ENCODE measurements around the gene SSTR3.

Gene SSTR3

GRCh38 chr22:37186997-37187522 lies 25.2 kb downstream of the SSTR3 start:
- no peak for ATAC-seq
- no peak for TF ChIP-seq POU6F1 (CRISPR knock-in tag; IDR thresholded peaks at IDR 0.05; ENCODE audit: borderline replicate concordance, low read depth)
- TF ChIP-seq GLIS3 (CRISPR knock-in tag; IDR thresholded peaks at IDR 0.05): 0 out of 2 replicates have a peak, but pooled peaks have one; percentile 58

GRCh38 chr22:37186228-37186996 lies 25.9 kb downstream of the SSTR3 start:
- peak; percentile 41 for ATAC-seq

More at GRCh38 chr22:37186228-37186996, 25.9 kb downstream of the SSTR3 start:
- TF ChIP-seq BACH2 (CRISPR knock-in tag; IDR thresholded peaks at IDR 0.05; ENCODE audit: borderline replicate concordance): no peak
- no peak for TF ChIP-seq ZNF565 (CRISPR knock-in tag; conservative IDR thresholded peaks at IDR 0.05; ENCODE audit: low read depth)
- TF ChIP-seq TSHZ2 (CRISPR knock-in tag; IDR thresholded peaks at IDR 0.05): no peak
- no peak for TF ChIP-seq ZFP30 (CRISPR knock-in tag; IDR thresholded peaks at IDR 0.05)
- no peak for TF ChIP-seq ARNTL (CRISPR knock-in tag; IDR thresholded peaks at IDR 0.05; ENCODE audit: borderline replicate concordance, low read depth)
- no peak for TF ChIP-seq CREB5 (CRISPR knock-in tag; IDR thresholded peaks at IDR 0.05; ENCODE audit: low read depth)
- TF ChIP-seq SNAI2 (CRISPR knock-in tag; IDR thresholded peaks at IDR 0.05): no peak
- no peak for TF ChIP-seq TOX (CRISPR knock-in tag; IDR thresholded peaks at IDR 0.05; ENCODE audit: borderline replicate concordance)
- no peak for TF ChIP-seq TCF4 (CRISPR knock-in tag; IDR thresholded peaks at IDR 0.05; ENCODE audit: borderline replicate concordance)
- no peak for TF ChIP-seq ESRRG (CRISPR knock-in tag; IDR thresholded peaks at IDR 0.05)
- no peak for TF ChIP-seq ZC3H10 (CRISPR knock-in tag; IDR thresholded peaks at IDR 0.05)
- no peak for TF ChIP-seq CSRNP3 (CRISPR knock-in tag; IDR thresholded peaks at IDR 0.05)
- no peak for TF ChIP-seq ZFP3 (CRISPR knock-in tag; IDR thresholded peaks at IDR 0.05)
- TF ChIP-seq PATZ1 (CRISPR knock-in tag; IDR thresholded peaks at IDR 0.05; ENCODE audit: borderline replicate concordance): no peak
- TF ChIP-seq POU6F1 (CRISPR knock-in tag; IDR thresholded peaks at IDR 0.05; ENCODE audit: borderline replicate concordance, low read depth): no peak
- TF ChIP-seq ZNF70 (CRISPR knock-in tag; IDR thresholded peaks at IDR 0.05): no peak
- TF ChIP-seq OSR1 (CRISPR knock-in tag; IDR thresholded peaks at IDR 0.05): no peak
- TF ChIP-seq PPARA (CRISPR knock-in tag; IDR thresholded peaks at IDR 0.05; ENCODE audit: borderline replicate concordance): no peak
- TF ChIP-seq ISL1 (CRISPR knock-in tag; IDR thresholded peaks at IDR 0.05): no peak

All from SK-N-SH treated with all-trans-retinoic acid at 6 μM for 48 hours (cell line).